K562 (cell line): Measurements from ENCODE around the gene DLK1. TPM values are rescaled to one million over a fixed set of nuclear protein-coding genes. Genes with fewer than 3 reads are reported as not detected.

Experiments used
- ATAC-seq: fragments of 200-7000 bp; cut with Tn5 transposase; 3 replicates; pipeline ENCODE4 v1.9.1; 2020; ENCODE audit warnings: moderate library complexity
- BruUV-seq: library from RNA; stranded (reverse); fragments of 400-500 nt; replicated peaks from 2 replicates; lab custom pipeline; 2021; lab: Mats Ljungman, UMichigan
- CTCF ChIA-PET: fragments of 300-600 bp; formaldehyde crosslinking; extraction: SDS; loops from one replicate; lab custom pipeline; 2021; ENCODE audit warnings: low intra/inter-chr PET ratio; lab: Yijun Ruan, JAX
- POLR2A ChIA-PET: fragments of 300-600, 350-650 bp; sonication (Branson Sonifier 250); formaldehyde crosslinking; extraction: SDS; loops from one replicate; lab custom pipeline; 2021; ENCODE audit warnings: antibody characterized with exemption, inconsistent platforms; lab: Yijun Ruan, JAX
- DNase-seq, 4 experiments: peaks; one replicate each; pipeline versions ENCODE4 v3.0.0 to v3.0.0-alpha.2; 2011 to 2018; ENCODE audit warnings: low spot score in 3 of 4, mixed read lengths in 3 of 4; ENCODE audit errors: extremely low read depth in 1 of 4
- FAIRE-seq: peaks from 2 replicates; lab custom pipeline; 2011; peaks lifted over from hg19 to GRCh38; lab: Jason Lieb, UNC
- H2AFZ ChIP-seq: 2 replicates; pipeline ENCODE4 v1.6.0; 2011; ENCODE audit warnings: low read depth, low read length, control low read depth, inconsistent platforms
- H3K27ac ChIP-seq: fragments of 200-600 bp; 3 replicates; pipeline ENCODE4 v1.8.0; 2011; ENCODE audit warnings: low read depth, mild to moderate bottlenecking, control low read depth, inconsistent platforms, low read length, moderate library complexity, mixed read lengths; ENCODE audit errors: extremely low read depth
- H3K27me3 ChIP-seq, 2 experiments: fragments of 300-600 bp in 1 of 2; 2 replicates in 1 of 2; 3 replicates in 1 of 2; pipeline versions ENCODE4 v1.6.0 to v1.8.0; 2011; ENCODE audit warnings: inconsistent platforms in 2 of 2, low read length in 2 of 2, mild to moderate bottlenecking in 1 of 2, mixed read lengths in 1 of 2, moderate library complexity in 1 of 2; ENCODE audit not compliant: control insufficient read depth in 2 of 2, insufficient read depth in 2 of 2
- H3K36me3 ChIP-seq: fragments of 300-600 bp; 3 replicates; pipeline ENCODE4 v1.8.0; 2011; ENCODE audit warnings: mild to moderate bottlenecking, low read length, inconsistent platforms; ENCODE audit not compliant: control insufficient read depth, insufficient read depth
- H3K4me1 ChIP-seq, 2 experiments: fragments of 200-600 bp in 1 of 2; replicated peaks in 1 of 2; 2 replicates in 1 of 2; 3 replicates in 1 of 2; pipeline versions ENCODE4 v1.5.1 to v1.8.0; 2011; ENCODE audit warnings: inconsistent platforms in 2 of 2, low read length in 2 of 2, mild to moderate bottlenecking in 1 of 2, mixed read lengths in 1 of 2, moderate library complexity in 1 of 2; ENCODE audit not compliant: control insufficient read depth in 2 of 2, insufficient read depth in 2 of 2
- H3K4me2 ChIP-seq: 2 replicates; pipeline ENCODE4 v1.6.1; 2011; ENCODE audit warnings: low read length, control low read depth, inconsistent platforms, mixed read lengths; ENCODE audit not compliant: insufficient read depth
- H3K4me3 ChIP-seq: fragments of 200-600 bp; sonication (generic), shearing (Covaris generic); 2 replicates; pipeline ENCODE4 v1.5.1; 2016; ENCODE audit warnings: control low read depth, inconsistent platforms
- H3K79me2 ChIP-seq: fragments of 200-600 bp; 3 replicates; pipeline ENCODE4 v1.8.0; 2011; ENCODE audit warnings: low read length, inconsistent platforms; ENCODE audit not compliant: control insufficient read depth, insufficient read depth
- H3K9ac ChIP-seq, 2 experiments: 2 replicates each; pipeline versions ENCODE4 v1.6.0 to v1.6.1; 2011; ENCODE audit warnings: low read depth in 2 of 2, low read length in 2 of 2, control low read depth in 1 of 2, inconsistent platforms in 1 of 2, mild to moderate bottlenecking in 1 of 2, mixed read lengths in 1 of 2; ENCODE audit not compliant: insufficient read depth in 1 of 2
- H3K9me1 ChIP-seq: one replicate; pipeline ENCODE4 v1.6.0; 2011; ENCODE audit warnings: inconsistent platforms, mild to moderate bottlenecking, low read length, moderate library complexity; ENCODE audit not compliant: control insufficient read depth, insufficient read depth
- H3K9me3 ChIP-seq: replicated peaks from 2 replicates; pipeline ENCODE4 v1.5.1; 2011; ENCODE audit warnings: low read depth, low read length, inconsistent platforms; ENCODE audit not compliant: control insufficient read depth, insufficient read depth
- H4K20me1 ChIP-seq: replicated peaks from 2 replicates; pipeline ENCODE4 v1.6.1; 2011; ENCODE audit warnings: low read length, inconsistent platforms, mixed read lengths; ENCODE audit not compliant: control insufficient read depth, insufficient read depth
- CBFB ChIP-seq: sonication (generic); formaldehyde crosslinking; IDR thresholded peaks from 2 replicates; pipeline ENCODE4 v1.4.0; 2020; ENCODE audit warnings: mild to moderate bottlenecking, missing genetic modification reagents
- COPS2 ChIP-seq: fragments of 450-650 bp; conservative IDR thresholded peaks from 2 replicates; pipeline ENCODE4 v1.6.1; 2016; ENCODE audit warnings: mild to moderate bottlenecking, moderate library complexity
- DACH1 ChIP-seq: fragments of 450-650 bp; IDR thresholded peaks from 2 replicates; pipeline ENCODE4 v1.6.1; 2018; ENCODE audit not compliant: partially characterized antibody
- HOXB6 ChIP-seq: fragments of 250-450 bp; sonication (Bioruptor Pico); IDR thresholded peaks from 2 replicates; pipeline ENCODE4 v1.5.1; 2022; ENCODE audit warnings: mild to moderate bottlenecking, borderline replicate concordance
- KLF16 ChIP-seq: IDR thresholded peaks from 2 replicates; pipeline ENCODE4 v1.6.1; 2016; ENCODE audit warnings: antibody characterized with exemption
- MYBL2 ChIP-seq, 2 experiments: fragments of 450-650 bp in 1 of 2; sonication (generic) in 1 of 2; formaldehyde crosslinking in 1 of 2; IDR thresholded peaks; 2 replicates each; pipeline versions ENCODE4 v1.6.1 to v1.8.1; 2017 to 2022; ENCODE audit warnings: borderline replicate concordance in 1 of 2, inconsistent platforms in 1 of 2, low read depth in 1 of 2, mild to moderate bottlenecking in 1 of 2, missing genetic modification reagents in 1 of 2, moderate library complexity in 1 of 2
- POU5F1 ChIP-seq: fragments of 150-350 bp; IDR thresholded peaks from 2 replicates; pipeline ENCODE4 v1.6.1; 2014; ENCODE audit warnings: borderline replicate concordance, low read length, low read depth, mild to moderate bottlenecking; ENCODE audit not compliant: partially characterized antibody
- XRCC4 ChIP-seq: IDR thresholded peaks from one replicate; pipeline ENCODE4 v1.6.1; 2011; ENCODE audit not compliant: insufficient read depth, insufficient read length; ENCODE audit errors: extremely low read depth
- ZNF175 ChIP-seq: fragments of 200-800 bp; sonication (Bioruptor generic); IDR thresholded peaks from 2 replicates; pipeline ENCODE4 v1.6.1; 2016; ENCODE audit warnings: low read depth, mild to moderate bottlenecking, missing genetic modification characterization, missing compliant biosample characterization
- ZNF778 ChIP-seq: fragments of 450-650 bp; formaldehyde crosslinking; IDR thresholded peaks from 2 replicates; pipeline ENCODE4 v1.4.0; 2020; ENCODE audit warnings: mild to moderate bottlenecking, moderate library complexity
- ZNF79 ChIP-seq: fragments of 250-450 bp; sonication (Bioruptor Pico); IDR thresholded peaks from 2 replicates; pipeline ENCODE4 v1.4.0; 2020; ENCODE audit warnings: low read depth, mild to moderate bottlenecking, moderate library complexity
- WGBS: fragments of 100-300 bp; shearing (Covaris generic); methylation state at CpG from one replicate; pipeline ENCODE4 v1.1.6; 2016; ENCODE audit warnings: low coverage, mixed read lengths; ENCODE audit not compliant: insufficient coverage; ENCODE audit errors: missing lambda C conversion rate; 5-methylcytosine and 5-hydroxymethylcytosine counted together
- in situ Hi-C: fragments of 300-500 bp; cut with MboI; formaldehyde crosslinking; loops from 4 replicates; pipeline ENCODE4 v1.15.0; 2018; ENCODE audit warnings: inconsistent platforms, mixed read lengths
- intact Hi-C: fragments of 100-400 bp; cut with micrococcal nuclease; formaldehyde crosslinking; loops from 2 replicates; pipeline ENCODE4 v1.14.2; 2022
- polyA plus RNA-seq, 8 experiments: library from polyadenylated mRNA; depleted of rRNA in 4 of 8; stranded (reverse) in 5 of 8; unstranded in 3 of 8; fragments of >200 nt; fragmentation: Nextera tagmentation in 2 of 8; fragmentation: Illumina TruSeq in 1 of 8; extraction: Ambion mirVana in 2 of 8; extraction: Trizol in 1 of 8; gene quantifications; 2 replicates each; pipeline versions ENCODE4 v1.2.1 to v1.2.3, GENCODE V29; 2011 to 2014; ENCODE audit warnings: inconsistent platforms in 1 of 8, missing spikeins in 1 of 8
- total RNA-seq, 7 experiments: library from RNA; depleted of rRNA in 6 of 7; stranded (reverse); fragments of >200 nt in 6 of 7; fragmentation: Illumina TruSeq in 2 of 7; extraction: Trizol in 2 of 7; gene quantifications; 2 replicates each; pipeline versions ENCODE4 v1.2.1 to v1.2.3, GENCODE V29; 2011 to 2021; ENCODE audit warnings: low replicate concordance in 1 of 7
- TF ChIP-seq, protein P1 (sequence below): IDR thresholded peaks from 2 replicates; pipeline ENCODE4 v1.6.1; 2012; ENCODE audit warnings: low read depth, low read length, improper control_type of control experiment, borderline replicate concordance
- TF ChIP-seq, protein P2 (sequence below): fragments of 450-650 bp; IDR thresholded peaks from 2 replicates; pipeline ENCODE4 v1.6.1; 2017; ENCODE audit warnings: mild to moderate bottlenecking, moderate library complexity

The DLK1 gene
- total and polyA plus RNA-seq, 9 of the 15 experiments (the other 6 are each of a cell fraction or from before 2014, with no cell fraction given) = 4.4 to 97.2 (median 15.3) TPM

DNA sequence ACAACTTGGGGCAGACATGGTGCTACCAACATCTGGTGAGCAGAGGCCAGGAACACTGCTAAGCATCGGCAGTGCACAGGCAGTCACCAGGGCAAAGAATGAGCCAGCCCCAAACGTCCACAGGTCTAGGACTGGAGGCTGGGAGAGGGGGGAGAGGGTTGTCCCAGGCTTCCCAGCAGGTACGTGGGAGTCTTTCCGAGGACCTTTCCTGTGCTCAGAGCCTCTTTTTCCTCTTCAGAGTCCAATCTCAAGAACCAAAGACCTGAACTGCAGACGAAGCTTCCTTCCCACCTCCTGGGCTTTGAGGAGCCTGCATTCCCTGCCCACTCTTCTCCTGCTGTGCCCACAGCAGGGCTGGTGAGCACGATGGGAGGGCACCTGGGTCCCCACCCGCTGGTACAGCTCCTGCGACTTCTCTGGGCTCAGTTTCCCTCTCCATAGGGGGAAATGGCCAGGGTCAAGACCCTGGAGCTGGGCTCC lies 48.7 kb downstream of the DLK1 start:
- no TSS peak for BruUV-seq
- H4K20me1 ChIP-seq = no peaks in the 10 kb centered on the region

DNA sequence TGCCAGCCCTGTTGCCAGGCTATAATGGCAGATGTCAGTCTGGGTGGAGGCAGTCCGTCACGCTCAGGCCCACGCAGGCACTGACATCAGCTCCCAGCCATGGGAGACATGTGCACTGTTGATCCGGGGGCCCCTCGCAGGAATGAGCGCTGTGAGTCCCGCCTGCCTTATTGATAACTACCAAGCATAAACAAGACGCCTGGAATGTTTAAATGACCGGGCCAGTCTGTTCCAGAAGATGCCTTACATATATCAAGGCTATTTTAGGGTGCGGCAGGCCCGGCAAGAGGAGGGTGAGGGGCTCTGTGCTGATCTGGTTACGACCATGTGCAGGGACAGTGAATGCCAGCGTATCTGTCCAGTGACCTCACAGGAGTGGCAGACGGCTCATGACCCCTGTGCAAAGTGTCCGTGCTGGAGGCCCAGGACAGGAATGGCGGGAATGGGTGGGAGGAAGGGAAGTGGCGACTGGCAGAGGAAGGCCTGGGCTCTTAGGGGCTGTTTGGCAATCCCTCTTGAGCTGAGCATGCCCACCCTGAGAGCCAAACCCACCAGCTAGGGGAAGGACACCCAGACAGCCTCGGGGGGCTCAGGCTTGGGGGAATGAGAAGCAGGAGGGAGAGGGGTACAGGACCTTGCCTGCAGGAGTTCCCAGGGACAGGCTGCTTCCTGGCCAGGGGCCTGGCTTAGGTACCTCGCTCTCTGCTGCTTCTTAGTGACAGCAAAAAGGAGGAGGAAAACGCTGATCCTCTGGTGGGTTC lies 49.3 kb downstream of the DLK1 start:
- H3K4me3 ChIP-seq = no peak overlapping the region
- peak overlapping the region; percentile 33; the same call in 1 of the 2 replicates for H2AFZ ChIP-seq
- peaks cover 25 to 57% of the 10 kb centered on the region in 2 experiments for H3K4me1 ChIP-seq
- WGBS = 77% methylated on average over 15 of the region's 20 CpGs
- POLR2A ChIA-PET = no interaction called here
- intact Hi-C loops (no loop called here), in situ Hi-C loops (no loop called here)
- H3K79me2 ChIP-seq = no peaks in the 10 kb centered on the region
- H3K4me2 ChIP-seq = no peak overlapping the region
- H3K9ac ChIP-seq = peak overlapping the region in 1 of 2 experiments; percentile 71; a peak in 1 of 4 replicates
- no peaks in the 10 kb centered on the region for H3K36me3 ChIP-seq
- no peaks in the 10 kb centered on the region for H3K27me3 ChIP-seq
- H4K20me1 ChIP-seq = no peaks in the 10 kb centered on the region
- no peak overlapping the region for H3K27ac ChIP-seq
- no peaks in the 10 kb centered on the region for H3K9me1 ChIP-seq
- no peaks in the 10 kb centered on the region for H3K9me3 ChIP-seq
- no peak for FAIRE-seq
- CTCF ChIA-PET = no interaction called here
- no peak for DNase-seq
- ATAC-seq = no peak
- BruUV-seq = no TSS peak
- TF ChIP-seq HOXB6 (CRISPR knock-in tag) (no peak), COPS2 (no peak), ZNF778 (CRISPR knock-in tag) (no peak), ZNF175 (CRISPR knock-in tag) (no peak), MYBL2 (IDR thresholded peaks at IDR 0.05; ENCODE audit: low read depth) (no peak), MYBL2 (CRISPR knock-in tag; IDR thresholded peaks at IDR 0.05; ENCODE audit: borderline replicate concordance) (no peak), XRCC4 (no peak), ZNF79 (CRISPR knock-in tag) (no peak)
- TF ChIP-seq, protein P1, sequence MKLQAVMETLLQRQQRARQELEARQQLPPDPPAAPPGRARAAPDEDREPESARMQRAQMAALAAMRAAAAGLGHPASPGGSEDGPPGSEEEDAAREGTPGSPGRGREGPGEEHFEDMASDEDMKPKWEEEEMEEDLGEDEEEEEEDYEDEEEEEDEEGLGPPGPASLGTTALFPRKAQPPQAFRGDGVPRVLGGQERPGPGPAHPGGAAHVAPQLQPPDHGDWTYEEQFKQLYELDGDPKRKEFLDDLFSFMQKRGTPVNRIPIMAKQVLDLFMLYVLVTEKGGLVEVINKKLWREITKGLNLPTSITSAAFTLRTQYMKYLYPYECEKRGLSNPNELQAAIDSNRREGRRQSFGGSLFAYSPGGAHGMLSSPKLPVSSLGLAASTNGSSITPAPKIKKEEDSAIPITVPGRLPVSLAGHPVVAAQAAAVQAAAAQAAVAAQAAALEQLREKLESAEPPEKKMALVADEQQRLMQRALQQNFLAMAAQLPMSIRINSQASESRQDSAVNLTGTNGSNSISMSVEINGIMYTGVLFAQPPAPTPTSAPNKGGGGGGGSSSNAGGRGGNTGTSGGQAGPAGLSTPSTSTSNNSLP = no peak
- TF ChIP-seq, protein P2, sequence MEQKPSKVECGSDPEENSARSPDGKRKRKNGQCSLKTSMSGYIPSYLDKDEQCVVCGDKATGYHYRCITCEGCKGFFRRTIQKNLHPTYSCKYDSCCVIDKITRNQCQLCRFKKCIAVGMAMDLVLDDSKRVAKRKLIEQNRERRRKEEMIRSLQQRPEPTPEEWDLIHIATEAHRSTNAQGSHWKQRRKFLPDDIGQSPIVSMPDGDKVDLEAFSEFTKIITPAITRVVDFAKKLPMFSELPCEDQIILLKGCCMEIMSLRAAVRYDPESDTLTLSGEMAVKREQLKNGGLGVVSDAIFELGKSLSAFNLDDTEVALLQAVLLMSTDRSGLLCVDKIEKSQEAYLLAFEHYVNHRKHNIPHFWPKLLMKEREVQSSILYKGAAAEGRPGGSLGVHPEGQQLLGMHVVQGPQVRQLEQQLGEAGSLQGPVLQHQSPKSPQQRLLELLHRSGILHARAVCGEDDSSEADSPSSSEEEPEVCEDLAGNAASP = no peak

More for the DNA sequence above, 48.7 kb downstream of the DLK1 start:
- no peak overlapping the region for H3K4me3 ChIP-seq
- no peaks in the 10 kb centered on the region for H3K27me3 ChIP-seq
- in situ Hi-C loops (no loop called here), intact Hi-C loops (no loop called here)
- peak overlapping the region; percentile 69 for H2AFZ ChIP-seq
- POLR2A ChIA-PET = no interaction called here
- H3K27ac ChIP-seq = peak overlapping the region; percentile 44; the same call in 2 of the 3 replicates
- peak overlapping the region in 1 of 2 experiments; percentile 71; a peak in 1 of 4 replicates for H3K9ac ChIP-seq
- no peak overlapping the region for H3K4me2 ChIP-seq
- DNase-seq (no peak), ATAC-seq (no peak), FAIRE-seq (no peak)
- H3K9me3 ChIP-seq = no peaks in the 10 kb centered on the region
- no peaks in the 10 kb centered on the region for H3K36me3 ChIP-seq
- H3K9me1 ChIP-seq = no peaks in the 10 kb centered on the region
- no peaks in the 10 kb centered on the region for H3K79me2 ChIP-seq
- H3K4me1 ChIP-seq = peaks cover 31 to 62% of the 10 kb centered on the region in 2 experiments
- TF ChIP-seq KLF16 (no peak), CBFB (CRISPR knock-in tag) (no peak), POU5F1 (no peak), DACH1 (no peak)
- CTCF ChIA-PET = no interaction called here
- 62% methylated on average over 5 of the region's 8 CpGs for WGBS
